GM10248 (cell line): ENCODE results near the gene PDSS1.

ENCODE experiments used
- CTCF ChIA-PET: fragments of 300-600 bp; sonication (Branson Sonifier 250); formaldehyde crosslinking; extraction: SDS; loops from one replicate; lab custom pipeline; 2021; ENCODE audit warnings: antibody characterized with exemption; lab: Yijun Ruan, JAX
- POLR2A ChIA-PET: fragments of 350-650 bp; sonication (Branson Sonifier 250); formaldehyde crosslinking; extraction: SDS; loops from one replicate; lab custom pipeline; 2020; ENCODE audit warnings: antibody characterized with exemption; lab: Yijun Ruan, JAX
- DNase-seq: peaks from one replicate; pipeline ENCODE4 v3.0.0; 2012; ENCODE audit errors: extremely low spot score
- TF ChIP-seq, protein P1 (sequence below): IDR thresholded peaks from 2 replicates; pipeline ENCODE4 v1.5.1; 2012; ENCODE audit warnings: mild to moderate bottlenecking, low read depth; ENCODE audit errors: extremely low read depth, missing control alignments, control extremely low read depth

PDSS1 gene

DNA sequence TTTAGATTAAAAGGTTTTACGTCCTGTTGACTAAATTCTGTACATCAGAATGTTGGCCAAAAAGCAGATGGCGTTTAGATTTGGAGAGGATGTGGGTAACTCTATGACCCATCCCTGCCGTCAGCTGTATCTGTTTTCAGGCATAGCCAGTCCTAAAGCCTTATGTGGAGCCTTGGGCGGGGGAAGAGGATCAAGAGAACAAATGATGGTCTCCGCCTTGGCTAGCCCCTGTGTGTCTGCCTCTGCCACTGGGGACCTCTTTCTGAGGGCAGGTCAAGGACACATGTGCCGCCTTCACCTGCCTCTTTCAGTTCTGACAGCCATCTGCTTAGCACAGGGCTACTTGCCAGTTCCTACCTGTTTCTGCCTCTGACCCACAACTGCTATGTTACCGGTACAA is 24.1 kb downstream of the PDSS1 start:
- ChIA-PET CTCF (no interaction called here), POLR2A (no interaction called here)
- TF ChIP-seq, protein P1, sequence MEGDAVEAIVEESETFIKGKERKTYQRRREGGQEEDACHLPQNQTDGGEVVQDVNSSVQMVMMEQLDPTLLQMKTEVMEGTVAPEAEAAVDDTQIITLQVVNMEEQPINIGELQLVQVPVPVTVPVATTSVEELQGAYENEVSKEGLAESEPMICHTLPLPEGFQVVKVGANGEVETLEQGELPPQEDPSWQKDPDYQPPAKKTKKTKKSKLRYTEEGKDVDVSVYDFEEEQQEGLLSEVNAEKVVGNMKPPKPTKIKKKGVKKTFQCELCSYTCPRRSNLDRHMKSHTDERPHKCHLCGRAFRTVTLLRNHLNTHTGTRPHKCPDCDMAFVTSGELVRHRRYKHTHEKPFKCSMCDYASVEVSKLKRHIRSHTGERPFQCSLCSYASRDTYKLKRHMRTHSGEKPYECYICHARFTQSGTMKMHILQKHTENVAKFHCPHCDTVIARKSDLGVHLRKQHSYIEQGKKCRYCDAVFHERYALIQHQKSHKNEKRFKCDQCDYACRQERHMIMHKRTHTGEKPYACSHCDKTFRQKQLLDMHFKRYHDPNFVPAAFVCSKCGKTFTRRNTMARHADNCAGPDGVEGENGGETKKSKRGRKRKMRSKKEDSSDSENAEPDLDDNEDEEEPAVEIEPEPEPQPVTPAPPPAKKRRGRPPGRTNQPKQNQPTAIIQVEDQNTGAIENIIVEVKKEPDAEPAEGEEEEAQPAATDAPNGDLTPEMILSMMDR = no peak
- no peak for DNase-seq

DNA sequence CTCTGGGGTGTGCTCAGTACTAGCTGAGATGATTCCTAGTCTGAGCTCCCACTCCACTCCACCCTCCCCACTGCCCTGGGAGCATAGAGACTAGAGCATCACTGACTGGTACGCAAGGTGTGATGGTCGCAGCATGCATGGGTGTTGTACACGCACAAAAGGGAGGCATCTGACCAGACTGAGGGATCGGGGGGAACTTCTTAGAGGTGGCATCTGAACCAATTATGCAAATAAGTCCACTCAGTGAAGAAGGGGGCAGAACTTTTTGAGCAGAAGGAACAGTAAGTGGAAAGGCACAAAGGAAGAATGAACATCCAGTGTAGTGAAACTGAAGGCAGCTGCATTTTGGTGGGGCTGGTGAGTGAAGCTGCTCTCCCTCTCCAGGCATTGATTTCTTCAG is 25.5 kb downstream of the PDSS1 start:
- POLR2A ChIA-PET = no interaction called here
- TF ChIP-seq, protein P1 = no peak

DNA sequence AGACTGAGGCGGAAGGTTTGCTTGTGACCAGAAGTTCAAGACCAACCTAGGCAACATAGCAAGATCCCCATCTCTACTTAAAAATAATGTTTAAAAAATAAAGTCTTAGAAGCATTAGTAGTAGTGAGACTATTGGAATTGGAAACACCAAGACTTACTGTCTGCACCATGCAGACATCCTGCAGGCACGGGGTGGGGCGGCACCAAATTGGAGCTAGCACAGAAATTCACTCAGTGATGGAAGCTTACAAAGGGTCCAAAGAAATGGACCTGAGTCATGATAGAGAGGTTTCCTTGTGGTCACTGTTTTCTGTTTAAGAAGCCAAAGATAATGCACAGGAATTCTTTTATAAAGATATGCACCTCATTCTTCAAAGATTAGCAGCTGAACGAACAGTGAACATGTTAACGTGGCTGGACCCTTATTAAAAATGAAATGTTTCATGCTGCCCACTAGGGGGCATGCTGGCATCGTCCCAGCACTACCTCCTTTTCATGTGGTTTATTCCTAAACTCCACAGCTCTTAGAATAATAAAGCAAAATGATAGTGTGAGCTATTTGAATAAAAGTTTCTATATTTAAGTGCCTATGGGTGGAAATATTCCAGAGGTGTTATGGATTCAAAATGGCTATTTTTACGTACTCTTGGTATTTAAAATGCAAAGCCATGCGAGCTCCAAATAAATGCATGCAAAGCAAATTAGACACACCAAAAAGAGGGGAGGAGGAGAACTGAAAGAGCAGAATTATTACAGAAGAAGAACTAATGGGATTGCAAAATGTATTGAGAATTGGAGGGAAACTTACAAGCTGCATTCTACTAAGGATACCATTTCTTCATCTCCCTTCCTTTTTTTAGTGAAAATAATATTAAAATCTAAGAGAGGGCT is 28.6 kb downstream of the PDSS1 start:
- ChIA-PET CTCF (interaction anchor here (0.6 to 14.5 kb wide), 54 partner anchors 9 to 634 kb away, joined by 3 to 251 read pairs (median 4); partner anchors contain the start of genes ABI1 and YME1L1), POLR2A (no interaction called here)
- TF ChIP-seq, protein P1 = peak; percentile 71
- peak; percentile 59 for DNase-seq

More for the DNA sequence above, 25.5 kb downstream of the PDSS1 start:
- no peak for DNase-seq
- CTCF ChIA-PET = interaction anchor here (2.2 to 14.5 kb wide), 2 partner anchors 12 to 158 kb away, joined by 7 to 251 read pairs; no protein-coding TSS in a partner anchor

DNA sequence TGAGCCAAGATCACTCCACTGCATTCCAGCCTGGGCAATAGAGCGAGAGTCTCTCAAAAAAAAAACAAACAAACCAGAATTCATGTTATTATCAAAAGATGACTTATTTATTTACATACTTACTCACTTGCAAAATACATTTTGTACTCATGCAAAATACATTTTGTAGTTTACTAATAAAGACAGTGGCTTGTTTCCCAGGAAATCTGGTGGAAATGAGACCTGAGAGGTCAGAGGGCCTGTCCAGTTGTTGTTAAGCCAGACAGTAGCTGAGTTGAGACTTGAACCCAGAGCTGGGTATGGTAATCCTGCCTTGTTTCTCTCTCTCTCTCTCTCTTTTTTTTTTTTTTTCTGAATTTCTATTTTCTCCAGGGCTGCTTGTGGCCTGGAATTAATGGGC is 29.5 kb downstream of the PDSS1 start:
- no peak for DNase-seq
- POLR2A ChIA-PET = no interaction called here
- CTCF ChIA-PET = interaction anchor here (0.8 to 14.5 kb wide), 30 partner anchors 8 to 343 kb away, joined by 3 to 251 read pairs (median 5); partner anchors contain the start of gene ABI1
- TF ChIP-seq, protein P1 = no peak

DNA sequence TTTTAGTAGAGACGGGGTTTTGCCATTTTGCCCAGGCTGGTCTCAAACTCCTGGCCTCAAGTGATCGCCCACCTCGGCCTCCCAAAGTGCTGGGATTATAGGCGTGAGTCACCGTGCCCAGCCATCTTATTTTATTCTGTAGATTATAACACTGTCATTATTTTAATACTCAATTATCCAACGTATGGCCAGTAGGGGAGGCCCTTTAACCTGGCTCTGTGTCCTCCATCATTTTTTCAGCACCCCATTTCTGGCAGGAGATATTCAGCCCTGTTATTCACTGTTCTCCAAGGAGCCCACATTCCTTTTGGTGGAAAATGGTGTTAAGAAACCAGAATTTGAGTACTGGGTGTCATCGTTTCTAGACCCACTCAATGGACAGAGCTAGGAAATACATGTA is 31.5 kb downstream of the PDSS1 start:
- TF ChIP-seq, protein P1 = peak; percentile 27
- ChIA-PET POLR2A (no interaction called here), CTCF (interaction anchor here (0.7 to 14.5 kb wide), 4 partner anchors 26 to 152 kb away, joined by 3 to 251 read pairs (median 5); no protein-coding TSS in a partner anchor)
- no peak for DNase-seq

DNA sequence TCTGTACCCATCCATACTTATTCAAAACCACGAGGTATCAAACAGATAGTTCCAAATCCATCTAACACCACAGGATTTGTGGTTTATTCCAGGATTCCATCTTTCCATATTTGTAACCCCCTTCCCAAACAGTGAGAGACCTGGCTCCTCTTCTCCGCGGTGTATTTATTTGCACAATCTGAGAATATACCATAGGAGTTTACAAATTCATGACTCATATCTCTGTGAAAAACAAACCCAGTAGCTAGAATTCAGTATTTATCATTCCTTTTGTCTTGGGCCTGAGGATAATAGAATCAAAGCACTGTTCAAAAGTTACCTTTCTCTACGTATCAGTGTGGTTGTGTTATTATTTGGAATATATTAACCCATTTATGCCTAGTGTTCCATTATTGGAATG is 31.9 kb downstream of the PDSS1 start:
- POLR2A ChIA-PET = no interaction called here
- CTCF ChIA-PET = interaction anchor here (0.7 to 14.5 kb wide), 5 partner anchors 78 to 152 kb away, joined by 3 to 251 read pairs (median 4); partner anchors contain the start of gene ABI1
- TF ChIP-seq, protein P1 = no peak
- DNase-seq = no peak
